ENCODE results near the gene CLEC9A. TPM values are rescaled to one million over a fixed set of nuclear protein-coding genes. Genes with fewer than 3 reads are reported as not detected.
A peak's percentile ranks its signal among the peaks of the same experiment; 100 is the strongest.

Gene CLEC9A
- total and polyA plus RNA-seq, 2 donors (not counting 3 experiments of a cell fraction or from before 2014, with no cell fraction given), result not detected

- no peaks in the 10 kb centered on the region for H3K79me2 ChIP-seq (ENCODE audit: control insufficient read depth, insufficient read depth, low read length)
- CTCF ChIA-PET, result interaction anchor here (1.2 to 3.5 kb wide), 6 partner anchors 8 to 50 kb away, joined by 3 to 31 read pairs (median 6); partner anchors contain the start of gene CLEC12B
- FAIRE-seq (no peak), DNase-seq (ENCODE audit: low read depth, low spot score) (peak; percentile 69)
- peaks cover 27% of the 10 kb centered on the region for H3K4me1 ChIP-seq (ENCODE audit: control insufficient read depth, extremely low read depth, insufficient read depth, low read length)
- H3K4me2 ChIP-seq (ENCODE audit: insufficient read depth, low read length), result peak overlapping the region; percentile 67
- H3K36me3 ChIP-seq (ENCODE audit: control insufficient read depth in 2 of 2, extremely low read depth in 1 of 2, insufficient read depth in 2 of 2, low read length in 2 of 2), result no peaks in the 10 kb centered on the region
- H3K4me3 ChIP-seq (replicated peaks in 1 of 3; ENCODE audit: insufficient read depth in 1 of 3, low read depth in 1 of 3, low read length in 3 of 3), result no peak overlapping the region
- H4K20me1 ChIP-seq (replicated peaks; ENCODE audit: control insufficient read depth, extremely low read depth, insufficient read depth, low read length), result no peaks in the 10 kb centered on the region
- H3K27ac ChIP-seq (ENCODE audit: insufficient read depth, low read depth, low read length), result peak overlapping the region; percentile 99
- POLR2A ChIA-PET, result no interaction called here
- TF ChIP-seq MAX (IDR thresholded peaks at IDR 0.05; ENCODE audit: insufficient read depth, insufficient read length) (no peak), JUN (IDR thresholded peaks at IDR 0.05; ENCODE audit: borderline replicate concordance, insufficient read depth, insufficient read length, low read depth) (no peak)
- no TSS peak for BruUV-seq (replicated peaks)
- dilution Hi-C loops (cut with MboI; ENCODE audit: extremely low pct_ligation_motif_present, low sequenced_read_pairs) (no loop called here), intact Hi-C loops (cut with micrococcal nuclease) (loop anchor here (5.0 to 10.0 kb wide), 3 partner anchors 151 to 346 kb away; partner anchors contain the start of genes CLEC2B and GABARAPL1)
- H3K27me3 ChIP-seq (ENCODE audit: control insufficient read depth in 2 of 2, insufficient read depth in 2 of 2, low read length in 2 of 2), result no peaks in the 10 kb centered on the region
- peak overlapping the region; percentile 52 for H3K9ac ChIP-seq (replicated peaks; ENCODE audit: extremely low read depth, insufficient read depth, low read length)
- peak overlapping the region; percentile 90 for H2AFZ ChIP-seq (ENCODE audit: low read depth, low read length)
- H3K9me1 ChIP-seq (replicated peaks; ENCODE audit: control insufficient read depth, extremely low read depth, insufficient read depth, low read length), result no peaks in the 10 kb centered on the region
- no peaks in the 10 kb centered on the region for H3K9me3 ChIP-seq (replicated peaks; ENCODE audit: control insufficient read depth, insufficient read depth, low read length)
Observed at GRCh38 chr12:10018386-10018785, 12.1 kb upstream of the CLEC9A start.

GRCh38 chr12:10021342-10021741 lies 9.1 kb upstream of the CLEC9A start:
- FAIRE-seq (no peak), DNase-seq (ENCODE audit: low read depth, low spot score) (no peak)
- intact Hi-C loops (cut with micrococcal nuclease) (no loop called here), dilution Hi-C loops (cut with MboI; ENCODE audit: extremely low pct_ligation_motif_present, low sequenced_read_pairs) (no loop called here)
- Histone ChIP-seq H3K9me3 (replicated peaks; ENCODE audit: control insufficient read depth, insufficient read depth, low read length) (no peaks in the 10 kb centered on the region), H4K20me1 (replicated peaks; ENCODE audit: control insufficient read depth, extremely low read depth, insufficient read depth, low read length) (no peaks in the 10 kb centered on the region), H3K27me3 (ENCODE audit: control insufficient read depth in 2 of 2, insufficient read depth in 2 of 2, low read length in 2 of 2) (no peaks in the 10 kb centered on the region), H3K9ac (replicated peaks; ENCODE audit: extremely low read depth, insufficient read depth, low read length) (no peak overlapping the region), H3K79me2 (ENCODE audit: control insufficient read depth, insufficient read depth, low read length) (no peaks in the 10 kb centered on the region), H3K36me3 (ENCODE audit: control insufficient read depth in 2 of 2, extremely low read depth in 1 of 2, insufficient read depth in 2 of 2, low read length in 2 of 2) (no peaks in the 10 kb centered on the region), H3K4me3 (replicated peaks in 1 of 3; ENCODE audit: insufficient read depth in 1 of 3, low read depth in 1 of 3, low read length in 3 of 3) (no peak overlapping the region), H3K4me2 (ENCODE audit: insufficient read depth, low read length) (no peak overlapping the region), H3K4me1 (ENCODE audit: control insufficient read depth, extremely low read depth, insufficient read depth, low read length) (peaks cover 23% of the 10 kb centered on the region), H3K27ac (ENCODE audit: insufficient read depth, low read depth, low read length) (no peak overlapping the region), H2AFZ (ENCODE audit: low read depth, low read length) (no peak overlapping the region), H3K9me1 (replicated peaks; ENCODE audit: control insufficient read depth, extremely low read depth, insufficient read depth, low read length) (no peaks in the 10 kb centered on the region)
- TF ChIP-seq JUN (IDR thresholded peaks at IDR 0.05; ENCODE audit: borderline replicate concordance, insufficient read depth, insufficient read length, low read depth) (no peak), EZH2 (IDR thresholded peaks at IDR 0.05; ENCODE audit: borderline replicate concordance, low read depth, low read length, severe bottlenecking) (no peak), CTCF (IDR thresholded peaks at IDR 0.05; ENCODE audit: extremely low read depth in 1 of 2, insufficient read depth in 1 of 2, low read depth in 1 of 2, low read length in 2 of 2) (no peak), MYC (IDR thresholded peaks at IDR 0.05; ENCODE audit: low read depth, low read length) (no peak), POLR2AphosphoS5 (IDR thresholded peaks at IDR 0.05; ENCODE audit: insufficient read depth, low read depth, low read length) (no peak), POLR2A (IDR thresholded peaks at IDR 0.05; ENCODE audit: low read depth, low read length) (no peak), FOS (IDR thresholded peaks at IDR 0.05; ENCODE audit: borderline replicate concordance, insufficient read depth, low read length) (no peak), MAX (IDR thresholded peaks at IDR 0.05; ENCODE audit: insufficient read depth, insufficient read length) (no peak), GATA2 (IDR thresholded peaks at IDR 0.05; ENCODE audit: insufficient read depth, insufficient read length, low read depth, low read length) (no peak)
- CTCF ChIA-PET, result interaction anchor here (1.9 kb wide), 1 partner anchor 12 kb away, joined by 8 read pairs; no protein-coding TSS in a partner anchor
- POLR2A ChIA-PET, result no interaction called here
- no TSS peak for BruUV-seq (replicated peaks)

All from endothelial cell of umbilical vein (primary cell).